CD1c-positive myeloid dendritic cell (primary cell): Measurements from ENCODE around the gene PGF.
A peak's percentile ranks its signal among the peaks of the same experiment; 100 is the strongest.

ENCODE experiments used
- DNase-seq: peaks from one replicate; pipeline ENCODE4 v3.0.0-alpha.2; 2016; ENCODE audit errors: extremely low spot score

PGF gene

DNA sequence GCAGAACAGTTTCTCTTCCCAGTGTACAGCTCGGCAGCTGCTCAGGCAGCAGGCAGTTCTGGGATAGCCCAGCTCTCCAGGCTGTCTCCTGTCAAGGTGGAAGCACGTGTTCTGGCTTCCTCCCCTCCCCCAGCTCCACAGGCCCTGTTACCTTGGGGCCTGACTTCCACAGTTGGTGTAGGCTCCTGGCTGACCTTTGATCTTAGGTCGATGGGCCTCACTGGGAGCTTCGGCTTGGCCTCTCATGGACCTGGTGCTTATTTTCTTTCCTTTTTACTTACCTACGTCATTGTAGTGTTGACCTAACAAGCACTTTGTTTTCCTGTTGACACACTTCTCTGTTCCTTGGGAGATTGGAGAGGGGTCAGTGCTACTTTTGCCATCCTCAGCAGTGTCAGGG is 56.7 kb downstream of the PGF start:
- DNase-seq = no peak

DNA sequence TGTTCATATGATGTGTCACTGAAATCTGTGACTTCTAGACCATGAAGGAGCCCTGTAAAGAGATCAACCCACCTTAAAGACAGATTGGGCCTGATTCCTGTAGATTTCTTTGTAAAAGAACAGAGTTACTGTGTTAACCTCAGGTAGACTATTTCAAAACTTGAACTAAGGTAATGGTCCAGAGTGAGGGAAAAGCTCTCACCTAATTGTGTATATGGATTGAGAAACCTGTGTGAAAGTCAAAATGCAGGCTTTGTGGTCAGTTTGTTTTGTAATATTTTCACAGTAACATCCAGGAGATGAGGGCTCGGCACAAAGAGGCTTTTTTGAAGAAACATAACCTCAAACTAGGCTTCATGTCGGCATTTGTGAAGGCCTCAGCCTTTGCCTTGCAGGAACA is 57.3 kb downstream of the PGF start:
- DNase-seq = no peak

- DNase-seq = no peak
Observed at GRCh38 chr14:74897642-74898041, 57.8 kb downstream of the PGF start.

DNA sequence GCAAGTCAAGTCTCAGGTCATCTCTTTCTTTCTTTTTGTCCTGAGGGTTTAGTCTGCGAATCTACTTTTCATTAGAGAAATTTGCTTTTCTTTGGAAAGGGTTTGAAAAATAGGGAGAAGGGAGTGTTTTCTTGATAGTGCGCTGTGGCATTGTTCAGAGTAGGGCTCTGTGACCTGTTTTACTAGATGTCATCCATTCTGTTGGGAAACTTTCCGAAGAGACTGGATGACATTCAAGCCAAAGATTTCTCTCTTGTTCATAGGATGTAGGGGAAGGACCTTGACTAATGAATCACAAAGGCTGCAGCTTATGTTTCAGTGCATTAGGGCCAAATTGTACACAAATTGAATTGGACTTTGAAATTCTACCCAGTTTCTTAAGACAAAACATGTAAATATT is 59.0 kb downstream of the PGF start:
- no peak for DNase-seq

- peak; percentile 74 for DNase-seq
Observed at GRCh38 chr14:74893614-74894091, 61.7 kb downstream of the PGF start.

DNA sequence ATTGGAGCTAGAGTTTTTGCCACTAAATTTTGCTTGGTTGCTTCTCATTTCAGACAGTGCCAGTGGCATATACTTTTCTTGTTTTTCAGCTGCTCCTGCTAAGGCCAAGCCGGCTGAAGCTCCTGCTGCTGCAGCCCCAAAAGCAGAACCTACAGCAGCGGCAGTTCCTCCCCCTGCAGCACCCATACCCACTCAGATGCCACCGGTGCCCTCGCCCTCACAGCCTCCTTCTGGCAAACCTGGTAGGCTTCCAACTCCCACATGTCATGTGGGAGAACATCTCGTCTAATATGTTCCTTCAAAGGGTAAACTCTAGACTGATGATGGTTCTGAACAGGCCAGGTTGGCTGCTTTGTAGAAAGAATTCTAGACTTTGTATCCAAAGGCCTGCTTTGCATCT is 62.7 kb downstream of the PGF start:
- peak; percentile 56 for DNase-seq

- peak; percentile 20 for DNase-seq
Observed at GRCh38 chr14:74891870-74892269, 63.5 kb downstream of the PGF start.
